GM21381 (cell line): ENCODE results near the gene PGA4.

ENCODE experiments used
- ATAC-seq: cut with Tn5 transposase; IDR thresholded peaks from one replicate; pipeline ENCODE4 v1.9.1; 2021; ENCODE audit warnings: mild to moderate bottlenecking, moderate library complexity; ENCODE audit not compliant: unreplicated experiment

Gene PGA4

DNA sequence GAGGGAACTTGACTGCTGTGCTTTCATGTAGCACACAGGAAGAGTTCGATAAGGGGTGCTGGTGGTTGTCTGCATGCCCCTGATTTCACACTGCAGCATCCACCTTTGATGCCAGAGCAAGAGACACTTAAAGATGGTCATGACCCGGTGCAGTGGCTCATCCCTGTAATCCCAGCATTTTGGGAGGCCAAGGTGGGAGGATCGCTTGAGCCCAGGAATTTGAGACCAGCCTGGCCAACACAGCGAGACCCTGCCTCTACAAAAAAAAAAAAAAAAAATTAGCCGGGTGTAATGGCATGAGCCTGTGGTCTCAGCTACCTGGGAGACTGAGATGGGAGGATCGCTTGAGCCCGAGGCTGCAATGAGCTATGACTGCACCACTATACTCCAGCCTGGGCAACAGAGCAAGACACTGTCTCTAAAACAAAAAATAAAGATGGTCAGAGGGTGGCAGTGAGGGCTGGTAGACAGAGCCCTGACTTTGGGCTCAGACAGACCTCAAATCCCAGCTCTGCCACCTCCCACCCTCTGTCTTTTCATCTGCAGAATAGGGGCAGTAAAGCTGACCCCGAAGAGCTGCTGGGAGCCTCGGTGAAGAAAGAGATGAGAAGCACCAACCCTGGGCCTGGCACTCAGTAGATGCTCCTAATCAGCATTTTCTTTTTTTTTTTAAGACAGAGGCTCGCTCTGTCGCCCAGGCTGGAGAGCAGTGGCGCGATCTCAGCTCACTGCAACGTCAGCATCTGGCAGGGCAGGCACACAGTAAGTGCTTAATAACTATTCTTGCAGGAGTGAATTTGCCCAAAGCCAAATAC lies 55.2 kb downstream of the PGA4 start:
- no peak for ATAC-seq

GRCh38 chr11:61278001-61278470 lies 55.9 kb downstream of the PGA4 start:
- ATAC-seq: no peak

DNA sequence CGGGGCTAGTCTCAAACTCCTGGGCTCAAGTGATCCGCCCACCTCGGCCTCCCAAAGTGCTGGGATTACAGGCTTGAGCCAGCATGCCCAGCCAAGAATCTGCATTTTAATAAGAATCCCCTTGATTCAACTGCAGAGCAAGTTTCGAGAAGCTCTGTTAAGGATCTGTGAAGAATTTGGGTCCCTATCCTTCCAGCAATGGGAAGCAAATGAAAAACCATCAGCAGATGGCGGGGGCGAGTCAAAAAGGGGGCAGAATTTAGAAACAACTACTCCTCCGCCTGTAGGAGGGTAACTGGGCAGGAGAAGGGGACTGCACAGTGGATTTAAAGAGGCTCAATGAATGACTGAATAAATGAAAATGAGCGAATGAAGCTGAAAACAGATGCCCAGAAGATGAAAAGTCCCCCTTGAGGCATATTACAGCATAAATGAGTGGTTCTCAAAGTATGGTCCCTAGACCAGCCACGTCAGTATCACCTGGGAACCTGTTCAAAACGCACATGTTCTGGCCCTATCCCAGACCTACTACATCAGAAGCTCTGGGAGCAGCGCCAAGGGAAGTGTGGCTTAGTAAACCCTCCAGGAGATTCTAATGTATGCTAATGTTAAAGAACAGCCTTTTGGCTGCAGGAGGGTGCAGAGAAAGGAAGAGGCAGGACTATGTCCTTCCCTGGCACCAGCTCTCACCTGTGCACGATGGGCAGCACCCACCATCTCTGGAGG lies 58.0 kb downstream of the PGA4 start:
- no peak for ATAC-seq

DNA sequence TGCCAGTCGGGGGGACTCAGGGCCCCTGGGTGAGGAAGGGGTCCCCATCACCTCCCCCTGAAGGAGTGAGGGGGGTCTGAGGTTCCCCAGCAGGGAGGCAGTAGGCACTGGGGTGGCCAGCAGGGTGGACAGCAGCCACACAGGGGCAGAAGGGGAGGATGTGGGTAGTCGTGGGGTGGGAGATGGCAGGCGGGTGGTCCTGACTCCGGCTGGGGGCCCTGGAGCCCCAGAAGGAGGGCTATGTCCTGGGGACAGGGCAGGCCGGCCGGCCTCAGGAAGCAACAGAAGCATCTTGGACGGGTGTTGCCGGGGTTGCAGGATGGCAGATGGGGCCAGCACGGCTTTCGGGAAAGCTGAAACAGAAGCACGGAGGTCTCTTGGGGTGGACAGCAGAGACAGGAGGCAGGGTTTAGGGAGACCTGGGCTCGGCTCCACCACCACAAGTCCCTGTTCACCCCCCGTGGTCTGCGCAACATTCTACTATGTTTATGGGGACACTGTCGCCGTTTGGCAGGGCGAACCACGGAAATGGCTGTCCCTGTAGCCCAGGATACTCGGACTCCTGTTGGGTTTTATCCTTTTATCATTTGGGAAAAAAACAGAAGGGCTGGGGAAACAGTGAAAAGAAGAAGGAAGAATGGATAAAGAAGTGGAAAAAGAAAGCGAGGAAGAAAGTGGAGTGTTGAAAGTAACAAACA lies 58.9 kb downstream of the PGA4 start:
- ATAC-seq: no peak
